Fibroblast of the conjunctiva (primary cell): ENCODE measurements around the gene FAM193B.

Source experiments
- DNase-seq: peaks from one replicate; pipeline ENCODE4 v3.0.0-alpha.2; 2010; ENCODE audit warnings: low read depth

FAM193B gene

DNA sequence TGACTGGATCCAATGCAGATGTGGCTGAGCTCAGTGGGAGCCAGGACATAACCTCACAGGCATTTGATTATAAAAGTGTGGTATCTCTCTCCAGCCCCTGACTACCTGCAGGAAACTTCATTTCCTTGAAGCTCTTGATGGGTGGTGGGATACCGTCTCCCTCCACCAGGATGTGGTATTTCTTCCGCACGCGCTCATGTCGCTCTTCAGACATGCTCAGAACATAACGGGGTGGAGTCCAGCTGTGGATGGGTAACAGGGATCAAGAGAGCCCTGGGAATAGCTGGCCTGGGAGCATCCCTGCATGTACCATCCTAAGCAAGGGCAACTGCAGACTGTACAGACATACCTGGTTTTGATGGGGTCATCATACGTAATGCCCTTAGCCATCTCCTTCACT, 38.8 kb downstream of the FAM193B start:
- no peak for DNase-seq

DNA sequence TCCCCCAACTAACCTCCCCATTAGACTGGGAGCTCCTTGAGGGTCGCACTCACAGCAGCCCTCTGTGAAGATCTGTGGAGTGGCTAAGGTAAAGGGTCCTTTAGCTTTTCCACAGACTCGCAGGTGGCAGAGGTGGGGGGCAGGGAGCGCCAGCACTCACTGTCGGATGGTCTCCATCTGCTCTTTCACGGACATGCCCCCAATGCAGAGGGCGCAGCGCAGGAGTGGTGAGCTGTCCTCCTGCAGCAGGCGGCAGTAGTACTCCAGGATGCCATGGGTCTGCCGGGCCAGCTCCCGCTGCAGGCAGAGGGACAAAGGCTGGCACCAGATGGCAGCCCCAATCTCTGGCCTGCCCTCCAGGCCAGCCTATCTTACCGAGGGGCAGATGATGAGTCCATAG, 39.8 kb downstream of the FAM193B start:
- no peak for DNase-seq

GRCh38 chr5:177513500-177513899, 40.9 kb downstream of the FAM193B start:
- DNase-seq: no peak

GRCh38 chr5:177512736-177513380, 41.5 kb downstream of the FAM193B start:
- no peak for DNase-seq

DNA sequence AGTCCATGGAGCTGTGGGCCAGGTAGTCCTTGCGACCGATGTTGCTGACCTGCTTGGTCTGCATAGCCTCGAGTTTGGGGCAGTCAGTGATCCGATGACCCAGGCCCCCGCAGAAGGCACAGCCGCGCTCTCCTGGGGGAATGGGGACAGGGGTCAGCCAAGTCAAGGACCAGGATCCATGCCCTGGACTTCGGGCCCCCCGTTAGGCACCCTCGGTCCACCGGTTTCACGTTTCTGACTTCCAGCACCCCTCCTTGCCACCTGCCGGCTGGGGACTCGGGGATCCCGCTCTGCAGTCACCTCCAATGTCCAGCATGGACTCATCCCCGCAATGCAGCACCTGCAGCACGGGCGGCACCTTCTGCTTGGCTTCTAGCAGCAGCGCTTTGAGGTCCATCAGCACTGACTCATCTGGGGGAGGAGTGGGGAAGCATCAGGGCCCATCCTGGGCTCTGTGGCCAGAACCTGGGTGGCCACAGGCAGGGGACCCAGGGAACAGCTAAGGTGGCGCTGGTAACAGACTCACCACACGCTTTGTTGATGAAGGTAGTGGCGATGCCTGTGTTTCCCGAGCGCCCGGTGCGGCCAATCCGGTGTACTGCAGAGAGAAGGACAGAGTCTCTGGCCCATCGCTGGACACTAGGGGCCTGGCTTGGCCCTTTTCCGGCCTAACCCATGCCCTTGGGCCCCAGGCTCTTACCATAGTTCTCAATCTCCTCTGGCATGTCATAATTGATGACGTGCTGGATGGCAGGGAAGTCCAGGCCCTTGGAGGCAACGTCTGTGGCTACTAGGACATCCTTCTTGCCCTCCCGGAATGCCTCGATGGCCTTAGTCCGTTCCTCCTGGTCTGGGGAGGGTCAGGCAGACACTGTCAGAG, 42.3 kb downstream of the FAM193B start:
- no peak for DNase-seq

GRCh38 chr5:177511181-177511580, 43.2 kb downstream of the FAM193B start:
- no peak for DNase-seq

- no peak for DNase-seq
These were observed 43.8 kb downstream of the FAM193B start for GRCh38 chr5:177510567-177511053.

- DNase-seq: no peak
These were observed 44.3 kb downstream of the FAM193B start for GRCh38 chr5:177509991-177510566.

GRCh38 chr5:177509381-177509951, 44.9 kb downstream of the FAM193B start, which contains the start of gene DOK3:
TSS of gene DOK3 (minus strand) at chr5:177509826. CDS start at chr5:177509540, 286 bp downstream.
- DNase-seq: no peak

DNA sequence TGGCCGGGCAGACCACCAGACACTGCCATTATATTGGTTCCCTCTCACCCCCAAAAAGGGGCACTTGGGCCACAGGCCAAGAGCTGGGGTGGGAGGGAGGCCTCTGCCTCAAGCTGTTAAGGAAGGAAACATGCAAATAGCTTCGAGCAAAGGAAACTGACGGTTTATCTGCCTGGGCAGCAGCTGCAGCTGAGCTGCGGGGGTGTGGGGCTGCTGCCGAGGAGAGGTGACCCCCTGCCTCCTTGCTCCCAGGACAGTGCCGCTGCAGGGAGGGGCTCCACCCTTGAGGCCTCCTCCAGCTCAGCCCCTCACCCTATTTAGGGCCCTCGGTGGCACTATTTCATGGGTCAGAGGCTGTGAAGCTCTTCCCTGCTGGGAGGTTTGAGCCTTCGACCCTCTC, 45.5 kb downstream of the FAM193B start:
- no peak for DNase-seq

- DNase-seq: no peak
These were observed 46.1 kb downstream of the FAM193B start for GRCh38 chr5:177508221-177508611.

GRCh38 chr5:177507596-177508220, 46.7 kb downstream of the FAM193B start:
- DNase-seq: no peak

- no peak for DNase-seq
These were observed 47.2 kb downstream of the FAM193B start for GRCh38 chr5:177507165-177507564.

DNA sequence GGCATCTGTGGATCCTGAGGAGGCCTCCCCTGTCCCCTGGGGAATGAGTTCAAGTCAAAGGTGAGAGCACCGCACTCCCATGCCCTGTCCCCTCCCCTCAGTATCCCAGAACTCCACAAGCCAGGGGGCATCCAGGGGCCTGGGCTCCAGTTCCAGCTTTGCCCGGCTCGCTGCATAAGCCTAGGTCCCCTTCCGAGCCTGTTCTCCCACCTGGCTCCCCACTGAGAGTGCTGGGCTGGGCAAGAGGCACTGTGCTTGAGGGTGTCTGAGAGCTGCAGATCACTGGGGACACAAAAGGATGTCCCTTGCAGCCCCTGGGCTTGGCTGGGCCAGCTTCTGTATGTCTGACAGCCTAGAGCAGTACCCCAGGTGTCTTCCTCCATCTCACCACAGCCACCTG, 49.3 kb downstream of the FAM193B start:
- DNase-seq: no peak

DNA sequence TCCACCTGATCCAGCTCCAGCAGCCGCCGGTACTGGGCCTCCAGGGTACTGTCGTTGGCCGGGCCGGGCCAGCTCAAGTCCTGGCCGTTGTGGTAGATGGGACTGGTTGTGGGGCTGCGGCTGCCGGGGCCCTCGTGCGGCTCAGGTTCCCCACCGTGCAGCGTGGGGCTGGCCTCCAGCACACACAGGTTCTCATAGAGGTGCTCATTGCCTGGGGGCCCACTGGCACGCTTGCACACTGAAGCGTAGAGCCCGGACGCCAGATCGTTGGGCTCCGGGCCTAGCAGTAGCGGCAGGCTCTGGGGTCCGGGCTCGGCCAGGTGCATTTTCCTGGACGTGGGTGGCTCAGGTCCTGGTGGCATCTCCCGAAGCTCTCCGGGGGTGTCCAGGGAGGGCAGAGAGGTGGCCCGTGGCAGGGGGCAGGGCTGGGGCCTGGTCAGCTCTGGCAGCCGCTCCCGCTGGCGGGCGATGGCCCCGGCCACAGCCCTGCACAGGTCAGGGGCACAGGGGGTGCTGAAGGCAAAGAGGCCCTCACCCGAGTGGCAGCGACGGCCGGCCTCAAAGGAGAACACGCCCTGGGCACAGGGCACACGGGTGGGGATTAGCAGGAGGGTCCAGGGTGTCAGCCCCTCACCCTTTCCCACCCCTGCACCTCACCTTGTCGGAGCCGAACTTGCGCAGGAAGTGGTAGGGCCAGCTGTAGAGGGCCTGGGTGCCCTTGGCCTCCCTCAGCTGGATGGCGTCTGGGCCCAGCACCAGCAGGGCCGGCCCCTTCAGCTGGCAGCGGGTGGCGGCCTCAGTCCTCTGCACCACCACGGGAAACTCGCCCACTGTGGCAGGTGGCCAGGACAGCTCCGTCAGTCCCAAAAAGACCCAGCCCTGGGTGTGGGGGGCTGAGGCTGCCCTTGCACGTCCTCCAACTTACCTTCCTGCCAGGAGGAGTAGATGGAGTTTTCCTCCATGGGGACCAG, 50.0 kb downstream of the FAM193B start:
- no peak for DNase-seq

GRCh38 chr5:177503351-177504085, 50.8 kb downstream of the FAM193B start:
- no peak for DNase-seq

DNA sequence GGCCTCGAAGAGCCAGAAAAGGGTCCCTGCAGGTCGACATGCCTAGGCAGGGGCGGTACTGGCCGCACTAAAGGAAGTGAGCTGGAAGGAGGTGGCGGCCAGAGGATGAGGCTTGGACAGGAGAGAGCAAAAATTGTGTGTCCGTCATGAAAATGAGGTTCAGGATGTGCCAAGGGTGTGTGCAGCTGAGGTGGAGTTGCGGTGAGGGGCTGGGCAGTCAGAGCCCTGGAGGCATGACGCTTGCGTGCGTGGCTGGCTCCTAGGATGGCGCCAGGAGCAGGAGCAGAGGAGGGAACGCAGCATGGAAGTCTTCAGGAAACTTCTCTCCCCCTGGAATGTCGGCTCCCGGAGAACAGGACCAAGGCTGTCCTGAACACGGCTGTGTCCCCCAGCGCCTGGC, 51.5 kb downstream of the FAM193B start:
- no peak for DNase-seq

DNA sequence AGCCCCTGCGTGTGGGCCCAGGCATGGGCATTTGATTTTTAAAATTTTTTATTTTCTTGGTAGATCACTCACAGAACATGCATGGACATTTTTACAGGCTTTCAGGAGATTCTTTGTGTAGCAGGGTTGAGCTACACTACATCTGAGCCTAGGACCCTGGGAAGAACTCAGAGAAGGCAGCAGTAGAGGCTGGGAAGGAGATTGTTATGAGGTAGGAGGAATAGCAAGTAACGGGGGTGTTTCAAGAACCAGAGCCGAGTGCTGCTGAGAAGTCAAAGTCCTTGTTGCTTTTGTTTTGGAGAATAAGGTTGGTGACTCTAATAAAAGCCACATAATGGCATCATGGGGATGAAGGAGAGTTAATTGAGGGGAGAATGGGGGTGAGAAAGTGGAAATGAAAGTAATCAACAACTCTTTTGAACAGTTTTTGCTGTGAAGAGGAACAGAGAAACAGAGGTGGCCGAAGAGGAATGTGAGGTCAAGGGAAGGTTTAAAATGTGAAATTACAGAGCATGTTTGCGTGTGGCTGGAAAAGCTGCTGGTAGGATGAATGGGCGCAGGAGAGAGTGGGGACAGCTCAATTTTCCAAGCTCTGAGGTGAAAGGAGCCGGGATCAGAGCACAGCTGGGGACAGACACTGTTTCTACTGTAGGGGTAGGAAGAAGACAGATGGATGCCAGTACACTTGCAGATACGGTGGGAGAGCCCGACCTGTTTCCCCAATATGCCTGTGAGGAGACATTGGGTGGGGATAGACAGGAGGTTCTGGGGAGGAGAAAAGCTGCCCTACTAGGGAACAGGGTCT, 52.3 kb downstream of the FAM193B start:
- no peak for DNase-seq
